CD14-positive monocyte (primary cell): ENCODE measurements around the gene POLR2L. TPM values are rescaled to one million over a fixed set of nuclear protein-coding genes. Genes with fewer than 3 reads are reported as not detected.
A peak's percentile ranks its signal among the peaks of the same experiment; 100 is the strongest.

Experiments used
- DNase-seq, 3 donors: peaks; one replicate each; pipeline ENCODE4 v3.0.0-alpha.2; 2011 to 2022
- H2AFZ ChIP-seq: 2 replicates; pipeline ENCODE4 v1.6.0; 2012; ENCODE audit warnings: mild to moderate bottlenecking, low read depth, low read length, inconsistent platforms; ENCODE audit not compliant: insufficient read depth, poor library complexity, severe bottlenecking
- H3K27ac ChIP-seq, 2 donors: 1 replicate in 1 of 2; 2 replicates in 1 of 2; pipeline ENCODE4 v1.5.1; 2012 to 2013; ENCODE audit warnings: low read length in 2 of 2, control low read depth in 1 of 2, inconsistent platforms in 1 of 2, low read depth in 1 of 2, mild to moderate bottlenecking in 1 of 2
- H3K27me3 ChIP-seq, 2 donors: one replicate each; pipeline versions ENCODE4 v1.6.0 to v1.6.1; 2011 to 2013; ENCODE audit warnings: low read length in 2 of 2; ENCODE audit not compliant: control insufficient read depth in 2 of 2, insufficient read depth in 2 of 2
- H3K36me3 ChIP-seq, 2 donors: replicated peaks in 1 of 2; 1 replicate in 1 of 2; 2 replicates in 1 of 2; pipeline versions ENCODE4 v1.5.1 to v1.6.1; 2012 to 2013; ENCODE audit warnings: low read length in 2 of 2, control low read depth in 1 of 2, inconsistent platforms in 1 of 2, mild to moderate bottlenecking in 1 of 2; ENCODE audit not compliant: insufficient read depth in 2 of 2, control insufficient read depth in 1 of 2
- H3K4me1 ChIP-seq, 2 donors: 1 replicate in 1 of 2; 2 replicates in 1 of 2; pipeline versions ENCODE4 v1.5.1 to v1.6.1; 2012 to 2013; ENCODE audit warnings: low read length in 2 of 2, control low read depth in 1 of 2, inconsistent platforms in 1 of 2, mild to moderate bottlenecking in 1 of 2, moderate library complexity in 1 of 2; ENCODE audit not compliant: insufficient read depth in 2 of 2, control insufficient read depth in 1 of 2
- H3K4me2 ChIP-seq: replicated peaks from 2 replicates; pipeline ENCODE3; 2012; ENCODE audit warnings: low read length, moderate library complexity, mild to moderate bottlenecking; ENCODE audit not compliant: poor library complexity, severe bottlenecking; ENCODE audit errors: extremely low read depth
- H3K4me3 ChIP-seq, 3 experiments: fragments of 200-600 bp in 1 of 3; sonication (generic) in 1 of 3; replicated peaks in 1 of 3; 1 replicate in 2 of 3; 2 replicates in 1 of 3; pipeline ENCODE4 v1.5.1; 2011 to 2013; ENCODE audit warnings: low read length in 3 of 3, mild to moderate bottlenecking in 3 of 3, control low read depth in 2 of 3, low read depth in 2 of 3, inconsistent platforms in 1 of 3, moderate library complexity in 1 of 3
- H3K79me2 ChIP-seq: 2 replicates; pipeline ENCODE4 v1.6.0; 2012; ENCODE audit warnings: mild to moderate bottlenecking, control low read depth, inconsistent platforms, low read length, moderate library complexity; ENCODE audit not compliant: insufficient read depth
- H3K9ac ChIP-seq: 2 replicates; pipeline ENCODE4 v1.6.0; 2017; ENCODE audit warnings: low read length, mild to moderate bottlenecking; ENCODE audit not compliant: insufficient read depth, poor library complexity, severe bottlenecking
- H3K9me3 ChIP-seq, 2 donors: replicated peaks in 1 of 2; 1 replicate in 1 of 2; 2 replicates in 1 of 2; pipeline versions ENCODE4 v1.5.1 to v1.6.1; 2012 to 2013; ENCODE audit warnings: low read length in 2 of 2, control low read depth in 1 of 2; ENCODE audit not compliant: control insufficient read depth in 1 of 2, insufficient read depth in 1 of 2
- H4K20me1 ChIP-seq: 2 replicates; pipeline ENCODE4 v1.6.0; 2012; ENCODE audit warnings: mild to moderate bottlenecking, low read length, control low read depth, moderate library complexity; ENCODE audit not compliant: insufficient read depth
- H3K27ac Mint-ChIP-seq, 7 donors: one replicate each; pipeline ENCODE4 v1.8.0; 2020; ENCODE audit warnings: mild to moderate bottlenecking in 7 of 7, mixed read lengths in 7 of 7, moderate library complexity in 6 of 7, inconsistent platforms in 2 of 7
- H3K27me3 Mint-ChIP-seq, 3 donors: one replicate each; pipeline ENCODE4 v1.8.0; 2021 to 2022; ENCODE audit warnings: low read depth in 3 of 3, mild to moderate bottlenecking in 3 of 3, mixed read lengths in 3 of 3, moderate library complexity in 3 of 3, inconsistent platforms in 1 of 3
- H3K36me3 Mint-ChIP-seq, 2 donors: one replicate each; pipeline ENCODE4 v1.8.0; 2020; ENCODE audit warnings: mixed read lengths in 2 of 2, inconsistent platforms in 1 of 2, mild to moderate bottlenecking in 1 of 2
- H3K4me1 Mint-ChIP-seq: one replicate; pipeline ENCODE4 v1.8.0; 2020; ENCODE audit warnings: mild to moderate bottlenecking, mixed read lengths
- H3K4me3 Mint-ChIP-seq, 2 donors: one replicate each; pipeline ENCODE4 v1.8.0; 2020; ENCODE audit warnings: mild to moderate bottlenecking in 2 of 2, mixed read lengths in 2 of 2, moderate library complexity in 1 of 2
- H3K9me3 Mint-ChIP-seq, 7 donors: one replicate each; pipeline ENCODE4 v1.8.0; 2020 to 2022; ENCODE audit warnings: mixed read lengths in 7 of 7, mild to moderate bottlenecking in 6 of 7, moderate library complexity in 6 of 7, inconsistent platforms in 2 of 7
- WGBS: methylation state at CpG from one replicate; pipeline ENCODE4 v1.1.5; 2013; ENCODE audit warnings: missing lambda C conversion rate; ENCODE audit not compliant: insufficient coverage; 5-methylcytosine and 5-hydroxymethylcytosine counted together
- intact Hi-C, 2 donors: fragments of 100-400 bp; cut with micrococcal nuclease; formaldehyde crosslinking; loops; one replicate each; pipeline versions ENCODE4 v1.15.0 to v1.15.1; 2023
- polyA plus RNA-seq, 3 donors: library from polyadenylated mRNA; depleted of rRNA in 1 of 3; unstranded in 2 of 3; stranded (reverse) in 1 of 3; fragments of 300-500 nt in 2 of 3; fragments of >200 nt in 1 of 3; fragmentation: Illumina TruSeq in 2 of 3; gene quantifications; 1 replicate in 2 of 3; 2 replicates in 1 of 3; pipeline ENCODE4 v1.2.3, GENCODE V29; 2012 to 2021
- TF ChIP-seq, protein P1 (sequence below): fragments of 200-600 bp; IDR thresholded peaks from one replicate; pipeline ENCODE4 v1.8.0; 2022; ENCODE audit warnings: antibody characterized with exemption, mild to moderate bottlenecking

Gene POLR2L
- polyA plus RNA-seq, 3 donors = 93.9 to 133 (median 110) TPM

DNA sequence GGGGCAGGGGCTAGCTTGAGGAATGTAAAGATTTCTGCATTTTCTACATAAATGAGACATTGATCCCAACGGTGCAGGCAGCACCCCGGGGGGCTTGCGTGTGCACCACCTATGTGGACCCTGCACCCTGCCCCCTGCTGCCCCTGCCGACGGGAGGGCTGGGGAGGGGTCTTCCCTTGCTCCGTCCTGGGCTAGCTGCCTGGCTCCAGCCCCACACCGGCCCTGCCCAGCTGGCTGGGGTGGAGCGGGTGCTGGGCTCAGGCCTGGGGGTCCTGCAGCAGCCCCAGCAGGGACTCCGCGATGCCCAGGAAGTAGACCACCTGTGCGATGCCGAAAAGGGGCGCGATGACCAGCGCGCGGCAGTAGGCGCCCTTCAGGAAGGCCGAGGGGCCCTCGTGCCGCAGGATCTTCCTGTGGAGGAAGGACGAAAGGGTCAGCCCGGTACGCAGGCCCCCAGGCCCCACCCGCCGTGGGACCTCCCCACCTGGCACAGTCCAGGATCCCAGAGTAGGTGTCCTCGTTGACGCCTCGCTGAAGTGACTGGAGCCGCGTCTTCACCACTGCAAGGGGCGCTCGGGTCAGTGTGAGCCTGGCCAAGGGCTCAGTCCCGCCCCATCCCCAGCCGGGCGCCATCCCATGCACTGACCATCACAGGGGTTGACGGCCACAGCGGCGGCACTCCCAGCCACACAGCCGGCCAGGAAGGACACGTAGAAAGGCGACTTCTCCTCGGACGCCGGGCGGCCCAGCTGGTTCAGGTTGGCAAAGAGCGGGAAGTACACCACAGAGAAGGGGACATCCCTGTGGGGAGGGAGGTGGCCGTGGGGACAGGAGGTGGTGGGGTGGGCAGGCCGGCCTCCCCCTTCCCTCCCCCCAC lies 50.4 kb downstream of the POLR2L start:
- TF ChIP-seq, protein P1, sequence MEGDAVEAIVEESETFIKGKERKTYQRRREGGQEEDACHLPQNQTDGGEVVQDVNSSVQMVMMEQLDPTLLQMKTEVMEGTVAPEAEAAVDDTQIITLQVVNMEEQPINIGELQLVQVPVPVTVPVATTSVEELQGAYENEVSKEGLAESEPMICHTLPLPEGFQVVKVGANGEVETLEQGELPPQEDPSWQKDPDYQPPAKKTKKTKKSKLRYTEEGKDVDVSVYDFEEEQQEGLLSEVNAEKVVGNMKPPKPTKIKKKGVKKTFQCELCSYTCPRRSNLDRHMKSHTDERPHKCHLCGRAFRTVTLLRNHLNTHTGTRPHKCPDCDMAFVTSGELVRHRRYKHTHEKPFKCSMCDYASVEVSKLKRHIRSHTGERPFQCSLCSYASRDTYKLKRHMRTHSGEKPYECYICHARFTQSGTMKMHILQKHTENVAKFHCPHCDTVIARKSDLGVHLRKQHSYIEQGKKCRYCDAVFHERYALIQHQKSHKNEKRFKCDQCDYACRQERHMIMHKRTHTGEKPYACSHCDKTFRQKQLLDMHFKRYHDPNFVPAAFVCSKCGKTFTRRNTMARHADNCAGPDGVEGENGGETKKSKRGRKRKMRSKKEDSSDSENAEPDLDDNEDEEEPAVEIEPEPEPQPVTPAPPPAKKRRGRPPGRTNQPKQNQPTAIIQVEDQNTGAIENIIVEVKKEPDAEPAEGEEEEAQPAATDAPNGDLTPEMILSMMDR = no peak
- no peak overlapping the region for H3K27ac Mint-ChIP-seq
- H3K36me3 ChIP-seq = peaks cover 5 to 9% of the 10 kb centered on the region in 2 donors
- H3K9me3 ChIP-seq = no peaks in the 10 kb centered on the region
- H3K9ac ChIP-seq = no peak overlapping the region
- no peak overlapping the region for H3K4me2 ChIP-seq
- H3K79me2 ChIP-seq = peaks cover 14% of the 10 kb centered on the region
- H3K27me3 ChIP-seq = peaks cover 4 to 28% of the 10 kb centered on the region in 2 donors
- H3K36me3 Mint-ChIP-seq = peaks cover 15 to 17% of the 10 kb centered on the region in 2 donors
- intact Hi-C loops = no loop called here
- no peak overlapping the region for H2AFZ ChIP-seq
- peaks cover 0 to 2% (median 0%) of the 10 kb centered on the region in 7 donors for H3K9me3 Mint-ChIP-seq
- peaks cover 15 to 34% (median 20%) of the 10 kb centered on the region in 3 donors for H3K27me3 Mint-ChIP-seq
- DNase-seq = no peak
- WGBS = 95% methylated on average over 38 of the region's 49 CpGs
- peaks cover 12% of the 10 kb centered on the region for H3K4me1 Mint-ChIP-seq
- H4K20me1 ChIP-seq = peaks cover 12% of the 10 kb centered on the region
- peaks cover 17% of the 10 kb centered on the region in 2 donors for H3K4me1 ChIP-seq
- H3K27ac ChIP-seq = no peak overlapping the region
- H3K4me3 ChIP-seq = no peak overlapping the region
- H3K4me3 Mint-ChIP-seq = no peak overlapping the region

DNA sequence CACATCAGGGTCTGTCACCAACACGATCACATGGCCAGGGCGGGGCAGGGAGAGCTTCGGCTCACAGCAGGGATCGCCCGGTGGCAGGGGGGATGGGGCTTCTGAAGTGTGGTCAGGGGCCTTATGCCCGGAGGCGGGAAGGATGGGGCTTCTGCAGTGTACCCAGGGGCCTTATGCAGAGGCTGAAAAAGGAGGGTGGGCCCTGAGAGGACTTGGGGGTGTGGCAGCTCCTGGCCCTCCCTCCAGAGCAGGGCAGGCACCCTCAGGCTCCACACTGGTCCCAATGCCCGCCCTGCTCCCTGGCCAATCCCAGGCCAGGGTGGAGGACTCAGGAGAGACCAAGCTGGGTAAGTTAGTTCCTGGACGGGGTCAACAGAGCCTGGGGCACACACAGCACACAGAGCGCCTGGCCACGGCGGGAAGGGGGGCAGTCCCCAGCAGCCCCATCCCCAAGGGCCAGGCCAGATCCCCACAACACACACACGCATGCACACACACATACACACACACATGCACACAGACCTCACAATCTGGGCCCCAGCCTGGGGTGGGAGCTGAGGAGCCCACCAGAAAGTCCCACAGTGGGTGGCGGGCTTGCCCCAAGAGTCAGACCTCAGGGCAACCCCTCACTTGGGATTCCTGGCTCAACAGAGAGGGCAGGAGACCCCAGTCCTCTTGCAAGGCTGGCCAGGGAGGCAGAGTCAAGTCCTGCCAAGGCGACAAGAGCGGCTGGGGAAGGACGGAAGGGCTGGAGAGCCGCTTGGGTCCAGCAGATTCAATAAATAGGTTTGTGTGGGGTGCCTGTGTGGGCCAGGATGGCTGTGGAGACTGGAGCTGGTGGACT lies 51.4 kb downstream of the POLR2L start:
- H3K27ac ChIP-seq = no peak overlapping the region
- no peak overlapping the region for H3K4me2 ChIP-seq
- no peak overlapping the region for H3K4me3 ChIP-seq
- peaks cover 8% of the 10 kb centered on the region for H3K79me2 ChIP-seq
- 87% methylated on average over 18 of the region's 18 CpGs for WGBS
- no peak overlapping the region for H3K27ac Mint-ChIP-seq
- no peak overlapping the region for H2AFZ ChIP-seq
- H3K9me3 ChIP-seq = no peaks in the 10 kb centered on the region
- H3K36me3 ChIP-seq = peaks cover 5 to 9% of the 10 kb centered on the region in 2 donors
- TF ChIP-seq, protein P1 = no peak
- H3K27me3 Mint-ChIP-seq = peaks cover 15 to 36% (median 20%) of the 10 kb centered on the region in 3 donors
- peaks cover 3% of the 10 kb centered on the region for H3K4me1 Mint-ChIP-seq
- peaks cover 16 to 17% of the 10 kb centered on the region in 2 donors for H3K36me3 Mint-ChIP-seq
- peaks cover 0 to 2% (median 0%) of the 10 kb centered on the region in 7 donors for H3K9me3 Mint-ChIP-seq
- no peak for DNase-seq
- H3K4me1 ChIP-seq = peaks cover 9% of the 10 kb centered on the region in 2 donors
- peak overlapping the region in 1 of 2 donors; percentile 37 for H3K4me3 Mint-ChIP-seq
- intact Hi-C loops = no loop called here
- no peak overlapping the region for H3K9ac ChIP-seq
- peaks cover 12% of the 10 kb centered on the region for H4K20me1 ChIP-seq
- peaks cover 4 to 28% of the 10 kb centered on the region in 2 donors for H3K27me3 ChIP-seq
